ENCODE measurements around the gene ARPC5L.
"Not testable (repeated sequence)": the region's sequence is repeated elsewhere in the genome, so short reads cannot be mapped to it uniquely, and the experiment has no call there.

Gene ARPC5L

DNA sequence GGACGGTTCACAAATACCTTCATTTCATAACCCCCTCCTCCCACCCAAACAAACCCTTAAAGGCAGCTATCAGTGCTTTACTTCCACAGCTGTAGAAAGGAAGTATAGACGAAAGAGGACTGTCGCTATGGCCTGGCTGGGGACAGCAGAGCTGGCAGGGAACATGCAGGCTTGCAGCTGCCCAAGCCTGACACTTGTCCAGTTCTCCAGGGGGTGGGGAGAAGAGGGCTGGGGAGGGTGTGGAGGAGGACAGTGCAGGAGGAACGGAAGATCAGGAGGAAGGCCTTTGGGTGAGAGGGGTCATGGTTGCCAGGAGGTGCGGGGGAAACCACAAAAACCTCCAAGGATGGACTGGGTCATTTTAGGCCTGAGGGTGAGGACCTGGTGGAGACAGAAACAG lies 25.9 kb downstream of the ARPC5L start:
- in situ Hi-C loops (cut with MboI; ENCODE audit: low sequenced_read_pairs) = no loop called here

GRCh38 chr9:124889006-124889405 lies 27.1 kb downstream of the ARPC5L start:
- in situ Hi-C loops (cut with MboI; ENCODE audit: low sequenced_read_pairs) = no loop called here

GRCh38 chr9:124890179-124890578 lies 28.2 kb downstream of the ARPC5L start:
- in situ Hi-C loops (cut with MboI; ENCODE audit: low sequenced_read_pairs) = no loop called here

GRCh38 chr9:124894035-124894740 lies 32.3 kb downstream of the ARPC5L start:
- in situ Hi-C loops (cut with MboI; ENCODE audit: low sequenced_read_pairs) = no loop called here

DNA sequence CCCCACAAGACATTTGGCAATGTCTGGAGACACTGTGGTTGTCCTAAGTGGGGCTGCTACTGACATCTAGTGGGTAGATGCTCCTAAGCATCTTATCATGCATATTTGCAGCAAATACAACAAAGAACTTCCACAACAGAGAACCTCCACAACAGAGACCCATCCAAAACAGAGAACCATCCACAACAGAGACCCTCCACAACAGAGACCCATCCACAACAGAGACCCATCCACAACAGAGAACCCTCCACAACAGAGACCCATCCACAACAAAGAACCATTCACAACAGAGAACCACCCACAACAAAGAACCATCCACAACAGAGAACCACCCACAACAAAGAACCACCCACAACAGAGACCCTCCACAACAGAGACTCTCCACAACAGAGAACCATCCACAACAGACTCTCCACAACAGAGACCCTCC lies 32.8 kb downstream of the ARPC5L start:
- in situ Hi-C loops (cut with MboI; ENCODE audit: low sequenced_read_pairs) = no loop called here

DNA sequence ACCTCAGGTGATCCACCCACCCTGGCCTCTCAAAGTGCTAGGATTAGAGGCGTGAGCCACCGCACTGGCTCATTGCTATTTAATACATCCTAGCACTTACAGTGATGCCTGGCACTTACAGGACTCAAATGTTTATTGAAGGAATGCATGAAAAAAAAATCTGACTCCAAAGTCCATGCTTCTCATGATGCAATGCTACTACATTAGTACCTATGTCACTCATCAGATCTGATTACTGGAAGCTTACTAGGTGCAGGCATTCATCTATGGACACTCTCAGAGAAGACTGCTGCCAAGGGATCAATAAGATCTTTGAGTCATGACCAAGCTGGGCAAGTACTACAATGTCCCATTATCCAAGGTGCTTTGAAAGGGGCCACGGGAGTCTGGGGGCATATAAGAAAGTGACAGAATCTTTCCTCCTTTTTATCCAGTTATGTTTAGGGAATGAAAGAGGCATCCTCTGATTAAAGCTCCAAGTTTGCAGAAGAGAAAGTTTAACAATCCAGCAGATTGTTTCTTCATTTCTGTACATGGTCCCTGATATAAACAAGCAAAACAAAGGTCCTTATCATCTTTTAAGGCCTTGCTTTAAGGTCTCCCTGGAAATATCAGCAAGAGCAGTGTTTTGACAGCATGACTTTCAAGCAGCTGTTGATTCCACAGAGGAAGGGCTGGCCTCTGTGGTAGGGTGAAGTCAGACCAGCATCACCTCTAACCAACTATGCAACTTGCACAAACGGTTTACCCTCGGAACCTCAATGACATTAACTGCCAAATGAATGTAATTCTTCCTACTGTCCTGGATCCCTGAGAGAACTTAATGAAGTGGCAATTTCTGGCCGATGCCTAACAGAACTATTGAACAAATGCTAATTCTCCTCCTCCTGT lies 35.9 kb downstream of the ARPC5L start:
- in situ Hi-C loops (cut with MboI; ENCODE audit: low sequenced_read_pairs) = no loop called here

DNA sequence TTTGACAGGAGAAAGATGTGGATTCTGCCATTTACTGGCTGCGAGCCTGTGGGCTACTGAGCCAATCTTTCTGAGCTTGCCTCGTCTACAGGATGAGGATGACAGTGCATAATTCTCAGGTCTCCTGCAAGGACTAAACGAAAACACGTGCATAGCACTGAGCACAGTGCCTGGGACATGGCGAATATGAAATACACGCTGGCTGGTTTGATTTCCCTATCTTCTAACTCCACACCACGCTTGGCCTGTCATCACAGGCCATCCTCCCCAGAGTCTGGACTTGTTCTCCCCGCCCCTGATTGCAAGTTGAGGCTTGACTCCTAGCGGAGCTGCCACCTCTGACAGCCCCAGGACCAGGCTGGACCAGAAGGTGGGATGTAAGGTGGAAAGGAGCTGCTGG lies 37.9 kb downstream of the ARPC5L start:
- in situ Hi-C loops (cut with MboI; ENCODE audit: low sequenced_read_pairs) = no loop called here

GRCh38 chr9:124906966-124907365 lies 45.0 kb downstream of the ARPC5L start:
- in situ Hi-C loops (cut with MboI; ENCODE audit: low sequenced_read_pairs) = no loop called here

DNA sequence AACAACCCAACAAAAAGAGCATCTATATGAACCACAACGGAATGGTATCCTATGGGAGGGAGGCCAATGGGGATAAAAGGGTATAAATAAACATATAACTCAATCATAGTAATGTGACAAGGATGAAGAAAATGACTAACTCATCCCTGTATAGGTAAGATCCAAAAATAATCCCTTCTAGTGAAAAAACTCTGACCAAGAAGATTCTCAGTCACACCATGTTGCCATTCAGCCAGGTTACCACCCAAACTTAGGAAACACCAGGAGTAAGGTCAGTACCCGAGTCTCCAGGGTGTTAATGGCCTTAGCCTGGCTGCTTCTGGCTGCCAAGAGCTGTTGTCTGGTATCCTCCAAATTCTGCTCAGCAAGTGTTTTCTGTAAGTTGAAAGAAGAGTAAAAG lies 46.2 kb downstream of the ARPC5L start:
- in situ Hi-C loops (cut with MboI; ENCODE audit: low sequenced_read_pairs) = no loop called here

DNA sequence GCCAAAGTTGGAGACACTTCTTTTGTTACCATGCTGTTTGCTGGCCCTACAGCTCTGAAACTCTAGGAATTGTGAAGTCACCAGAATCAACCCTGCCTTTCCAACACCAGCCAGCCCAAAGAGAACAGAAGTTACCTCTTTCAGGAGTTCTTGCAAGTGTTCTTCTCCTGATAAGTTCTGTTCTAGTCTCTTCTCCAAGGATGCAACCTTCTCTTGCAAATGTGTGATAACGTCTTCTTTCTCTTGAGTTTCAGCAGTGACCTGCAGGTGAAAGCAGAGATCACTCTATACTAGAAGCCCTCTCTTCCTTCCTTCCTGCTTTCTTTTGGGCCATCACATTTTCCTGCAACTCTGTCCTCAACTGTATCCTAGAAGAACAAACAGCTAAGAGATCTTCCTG lies 49.8 kb downstream of the ARPC5L start:
- in situ Hi-C loops (cut with MboI; ENCODE audit: low sequenced_read_pairs) = no loop called here

GRCh38 chr9:124913378-124913777 lies 51.4 kb downstream of the ARPC5L start:
- in situ Hi-C loops (cut with MboI; ENCODE audit: low sequenced_read_pairs) = no loop called here

DNA sequence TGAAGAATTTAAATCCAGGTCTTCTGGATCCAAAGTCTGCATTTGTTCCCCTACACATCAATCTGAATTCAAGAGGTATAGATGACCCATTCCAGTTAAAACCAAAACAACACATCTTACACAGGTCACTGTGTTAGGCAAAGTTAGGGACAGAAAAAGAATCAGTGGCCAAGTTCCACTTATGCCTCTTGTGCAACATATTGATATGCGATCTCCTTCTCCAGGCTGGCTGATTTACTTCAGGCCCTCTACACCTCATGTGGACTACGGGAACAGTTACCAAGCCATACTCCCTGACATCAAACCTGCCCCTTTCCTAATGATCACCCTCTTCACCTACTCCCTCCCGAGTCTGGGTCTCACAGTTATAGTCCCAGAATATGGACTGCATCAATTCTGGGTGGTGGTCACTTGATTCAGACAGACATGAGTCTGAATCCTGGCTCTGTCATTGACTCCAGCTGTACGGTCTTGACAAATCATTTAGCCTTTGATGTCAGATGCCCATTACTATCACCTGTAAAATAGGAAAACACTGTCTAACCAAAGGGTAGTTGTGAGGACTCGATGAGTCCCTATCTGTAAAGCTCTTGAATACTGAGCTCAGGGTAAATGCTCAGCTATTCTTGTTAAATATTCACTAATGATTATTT lies 52.9 kb downstream of the ARPC5L start:
- in situ Hi-C loops (cut with MboI; ENCODE audit: low sequenced_read_pairs) = no loop called here

- in situ Hi-C loops (cut with MboI; ENCODE audit: low sequenced_read_pairs) = not testable (repeated sequence)
Observed at GRCh38 chr9:124920394-124920793, 58.5 kb downstream of the ARPC5L start.

Measured in HL-60/S4 treated with phorbol 12-myristate 13-acetate at 8.2 ng/mL for 4 days and 3 days (cell line).